K562 (cell line): ENCODE data around the gene NFYC.
A peak's percentile ranks its signal among the peaks of the same experiment; 100 is the strongest.

Source experiments
- ADNP ChIP-seq: fragments of 200-800 bp; sonication (Bioruptor generic); IDR thresholded peaks from 2 replicates; pipeline ENCODE4 v1.6.1; 2016; ENCODE audit warnings: missing genetic modification characterization, missing compliant biosample characterization
- CBFA2T3 ChIP-seq: fragments of 450-650 bp; IDR thresholded peaks from 2 replicates; pipeline ENCODE4 v1.6.1; 2017
- EZH2 ChIP-seq: IDR thresholded peaks from 2 replicates; pipeline ENCODE4 v1.6.1; 2012; ENCODE audit warnings: low read depth, mild to moderate bottlenecking, inconsistent platforms, low read length, borderline replicate concordance
- HDAC2 ChIP-seq: fragments of 450-650 bp; IDR thresholded peaks from 2 replicates; pipeline ENCODE4 v1.6.1; 2016; ENCODE audit warnings: mild to moderate bottlenecking
- POLR2A ChIP-seq: fragments of 450-650 bp; conservative IDR thresholded peaks from 2 replicates; pipeline ENCODE4 v1.6.1; 2016
- ZBTB1 ChIP-seq: sonication (generic); formaldehyde crosslinking; IDR thresholded peaks from 2 replicates; pipeline ENCODE4 v1.8.1; 2023; ENCODE audit warnings: missing genetic modification reagents, low read depth, mild to moderate bottlenecking, borderline replicate concordance
- TF ChIP-seq, protein P1 (sequence below), 2 experiments: fragments of 450-650 bp; formaldehyde crosslinking in 1 of 2; IDR thresholded peaks; 2 replicates each; pipeline versions ENCODE4 v1.4.0 to v1.6.1; 2014 to 2020; ENCODE audit warnings: mild to moderate bottlenecking in 2 of 2, borderline replicate concordance in 1 of 2, low read depth in 1 of 2
- TF ChIP-seq, protein P2 (sequence below): fragments of 450-650 bp; IDR thresholded peaks from 2 replicates; pipeline ENCODE4 v1.6.1; 2018; ENCODE audit not compliant: partially characterized antibody

GRCh38 chr1:40691538-40692428, at the start of gene NFYC:
- TF ChIP-seq EZH2 (no peak), ZBTB1 (peak; percentile 92; the same call in 1 of the 2 replicates), POLR2A (peak; percentile 98), HDAC2 (0 out of 2 replicates have a peak, but pooled peaks have one; percentile 80), CBFA2T3 (peak; percentile 77), ADNP (no peak)
- TF ChIP-seq, protein P1, sequence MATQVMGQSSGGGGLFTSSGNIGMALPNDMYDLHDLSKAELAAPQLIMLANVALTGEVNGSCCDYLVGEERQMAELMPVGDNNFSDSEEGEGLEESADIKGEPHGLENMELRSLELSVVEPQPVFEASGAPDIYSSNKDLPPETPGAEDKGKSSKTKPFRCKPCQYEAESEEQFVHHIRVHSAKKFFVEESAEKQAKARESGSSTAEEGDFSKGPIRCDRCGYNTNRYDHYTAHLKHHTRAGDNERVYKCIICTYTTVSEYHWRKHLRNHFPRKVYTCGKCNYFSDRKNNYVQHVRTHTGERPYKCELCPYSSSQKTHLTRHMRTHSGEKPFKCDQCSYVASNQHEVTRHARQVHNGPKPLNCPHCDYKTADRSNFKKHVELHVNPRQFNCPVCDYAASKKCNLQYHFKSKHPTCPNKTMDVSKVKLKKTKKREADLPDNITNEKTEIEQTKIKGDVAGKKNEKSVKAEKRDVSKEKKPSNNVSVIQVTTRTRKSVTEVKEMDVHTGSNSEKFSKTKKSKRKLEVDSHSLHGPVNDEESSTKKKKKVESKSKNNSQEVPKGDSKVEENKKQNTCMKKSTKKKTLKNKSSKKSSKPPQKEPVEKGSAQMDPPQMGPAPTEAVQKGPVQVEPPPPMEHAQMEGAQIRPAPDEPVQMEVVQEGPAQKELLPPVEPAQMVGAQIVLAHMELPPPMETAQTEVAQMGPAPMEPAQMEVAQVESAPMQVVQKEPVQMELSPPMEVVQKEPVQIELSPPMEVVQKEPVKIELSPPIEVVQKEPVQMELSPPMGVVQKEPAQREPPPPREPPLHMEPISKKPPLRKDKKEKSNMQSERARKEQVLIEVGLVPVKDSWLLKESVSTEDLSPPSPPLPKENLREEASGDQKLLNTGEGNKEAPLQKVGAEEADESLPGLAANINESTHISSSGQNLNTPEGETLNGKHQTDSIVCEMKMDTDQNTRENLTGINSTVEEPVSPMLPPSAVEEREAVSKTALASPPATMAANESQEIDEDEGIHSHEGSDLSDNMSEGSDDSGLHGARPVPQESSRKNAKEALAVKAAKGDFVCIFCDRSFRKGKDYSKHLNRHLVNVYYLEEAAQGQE (IDR thresholded peaks at IDR 0.05; ENCODE audit: borderline replicate concordance) = no peak
- TF ChIP-seq, protein P1 (CRISPR knock-in tag; IDR thresholded peaks at IDR 0.05; ENCODE audit: low read depth) = peak; percentile 69
- TF ChIP-seq, protein P2, sequence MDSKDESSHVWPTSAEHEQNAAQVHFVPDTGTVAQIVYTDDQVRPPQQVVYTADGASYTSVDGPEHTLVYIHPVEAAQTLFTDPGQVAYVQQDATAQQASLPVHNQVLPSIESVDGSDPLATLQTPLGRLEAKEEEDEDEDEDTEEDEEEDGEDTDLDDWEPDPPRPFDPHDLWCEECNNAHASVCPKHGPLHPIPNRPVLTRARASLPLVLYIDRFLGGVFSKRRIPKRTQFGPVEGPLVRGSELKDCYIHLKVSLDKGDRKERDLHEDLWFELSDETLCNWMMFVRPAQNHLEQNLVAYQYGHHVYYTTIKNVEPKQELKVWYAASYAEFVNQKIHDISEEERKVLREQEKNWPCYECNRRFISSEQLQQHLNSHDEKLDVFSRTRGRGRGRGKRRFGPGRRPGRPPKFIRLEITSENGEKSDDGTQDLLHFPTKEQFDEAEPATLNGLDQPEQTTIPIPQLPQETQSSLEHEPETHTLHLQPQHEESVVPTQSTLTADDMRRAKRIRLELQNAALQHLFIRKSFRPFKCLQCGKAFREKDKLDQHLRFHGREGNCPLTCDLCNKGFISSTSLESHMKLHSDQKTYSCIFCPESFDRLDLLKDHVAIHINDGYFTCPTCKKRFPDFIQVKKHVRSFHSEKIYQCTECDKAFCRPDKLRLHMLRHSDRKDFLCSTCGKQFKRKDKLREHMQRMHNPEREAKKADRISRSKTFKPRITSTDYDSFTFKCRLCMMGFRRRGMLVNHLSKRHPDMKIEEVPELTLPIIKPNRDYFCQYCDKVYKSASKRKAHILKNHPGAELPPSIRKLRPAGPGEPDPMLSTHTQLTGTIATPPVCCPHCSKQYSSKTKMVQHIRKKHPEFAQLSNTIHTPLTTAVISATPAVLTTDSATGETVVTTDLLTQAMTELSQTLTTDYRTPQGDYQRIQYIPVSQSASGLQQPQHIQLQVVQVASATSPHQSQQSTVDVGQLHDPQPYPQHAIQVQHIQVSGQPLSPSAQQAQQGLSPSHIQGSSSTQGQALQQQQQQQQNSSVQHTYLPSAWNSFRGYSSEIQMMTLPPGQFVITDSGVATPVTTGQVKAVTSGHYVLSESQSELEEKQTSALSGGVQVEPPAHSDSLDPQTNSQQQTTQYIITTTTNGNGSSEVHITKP = peak; percentile 25
